ENCODE data around the gene ELOVL6.

- TF ChIP-seq CTCF (IDR thresholded peaks at IDR 0.05) = no peak
- no peak for TF ChIP-seq POLR2A (IDR thresholded peaks at IDR 0.05)
Observed at GRCh38 chr4:110224142-110224541, 25.7 kb upstream of the ELOVL6 start.
